Measurements from ENCODE around the gene TLR6. TPM values are rescaled to one million over a fixed set of nuclear protein-coding genes. Genes with fewer than 3 reads are reported as not detected.

Gene TLR6
- total and polyA plus RNA-seq, 10 of the 15 experiments (the other 5 are each of a cell fraction or from before 2014, with no cell fraction given), result 1.1 to 49.4 (median 12.5) TPM

- no peak for TF ChIP-seq CHD2 (IDR thresholded peaks at IDR 0.05; ENCODE audit: borderline replicate concordance, low read depth, low read length)
- peak; percentile 41 for TF ChIP-seq NBN (IDR thresholded peaks at IDR 0.05)
- TF ChIP-seq NFYA (IDR thresholded peaks at IDR 0.05; ENCODE audit: borderline replicate concordance, low read depth, low read length), result no peak
- TF ChIP-seq MLLT1 (IDR thresholded peaks at IDR 0.05), result peak; percentile 35; the same call in 1 of the 2 replicates
- no peak for TF ChIP-seq CREB1 (IDR thresholded peaks at IDR 0.05; ENCODE audit: low read depth)
- TF ChIP-seq KDM1A (IDR thresholded peaks at IDR 0.05; ENCODE audit: borderline replicate concordance), result no peak
- TF ChIP-seq STAT1 (conservative IDR thresholded peaks at IDR 0.05), result no peak
- TF ChIP-seq RB1 (IDR thresholded peaks at IDR 0.05; ENCODE audit: borderline replicate concordance), result no peak
- no peak for TF ChIP-seq ZZZ3 (IDR thresholded peaks at IDR 0.05; ENCODE audit: control insufficient read depth, insufficient read length, low read depth)
- no peak for TF ChIP-seq NR2C1 (IDR thresholded peaks at IDR 0.05)
- TF ChIP-seq EZH2 (IDR thresholded peaks at IDR 0.05; ENCODE audit: borderline replicate concordance, control insufficient read depth, low read depth, low read length), result no peak
- TF ChIP-seq BCL3 (IDR thresholded peaks at IDR 0.05; ENCODE audit: borderline replicate concordance, insufficient read depth, low read depth, low read length, poor library complexity, severe bottlenecking), result no peak
- TF ChIP-seq KLF5 (IDR thresholded peaks at IDR 0.05; ENCODE audit: partially characterized antibody), result no peak
- no peak for TF ChIP-seq ETV6 (conservative IDR thresholded peaks at IDR 0.05 in 1 of 2, IDR thresholded peaks at IDR 0.05 in 1 of 2; ENCODE audit: borderline replicate concordance in 1 of 2, low read depth in 1 of 2)
- TF ChIP-seq SMAD5 (IDR thresholded peaks at IDR 0.05; ENCODE audit: low read depth), result no peak
- TF ChIP-seq RELA (IDR thresholded peaks at IDR 0.05; ENCODE audit: borderline replicate concordance, partially characterized antibody), result no peak
- no peak for TF ChIP-seq E2F4 (IDR thresholded peaks at IDR 0.05; ENCODE audit: low read depth, low read length)
- peak; percentile 52 for TF ChIP-seq ZNF384 (IDR thresholded peaks at IDR 0.05; ENCODE audit: borderline replicate concordance, low read depth, low read length)
- TF ChIP-seq CHD4 (IDR thresholded peaks at IDR 0.05), result no peak
- TF ChIP-seq ATF7 (IDR thresholded peaks at IDR 0.05; ENCODE audit: low read depth), result peak; percentile 72
- TF ChIP-seq ZNF622 (IDR thresholded peaks at IDR 0.05), result no peak
- TF ChIP-seq GABPA (IDR thresholded peaks at IDR 0.05; ENCODE audit: low read depth), result no peak
- no peak for TF ChIP-seq NR2C2 (IDR thresholded peaks at IDR 0.05; ENCODE audit: borderline replicate concordance, control insufficient read depth, insufficient read length, low read depth)
- no peak for TF ChIP-seq TCF12 (IDR thresholded peaks at IDR 0.05; ENCODE audit: low read depth, low read length)
- TF ChIP-seq IRF5 (IDR thresholded peaks at IDR 0.05; ENCODE audit: borderline replicate concordance), result no peak
These were observed 75.7 kb downstream of the TLR6 start (continued) for GRCh38 chr4:38780833-38781484.
